H9 (cell line): ENCODE results near the gene PIGM. TPM values are rescaled to one million over a fixed set of nuclear protein-coding genes. Genes with fewer than 3 reads are reported as not detected.

Experiments used
- DNase-seq: peaks from one replicate; pipeline ENCODE4 v3.0.0-alpha.2; 2017
- H2AFZ ChIP-seq: one replicate; pipeline ENCODE4 v1.6.1; 2013; ENCODE audit warnings: mild to moderate bottlenecking, low read length, control low read depth, moderate library complexity
- H2AK5ac ChIP-seq: 2 replicates; pipeline ENCODE4 v1.6.1; 2013; ENCODE audit warnings: low read length, control low read depth, mixed read lengths; ENCODE audit not compliant: insufficient read length
- H2BK120ac ChIP-seq: one replicate; pipeline ENCODE4 v1.6.1; 2013; ENCODE audit warnings: low read depth, mild to moderate bottlenecking, low read length, control low read depth, inconsistent platforms; ENCODE audit not compliant: poor library complexity, severe bottlenecking
- H2BK12ac ChIP-seq: 2 replicates; pipeline ENCODE4 v1.6.1; 2013; ENCODE audit warnings: low read length, control low read depth, mixed read lengths, low read depth; ENCODE audit not compliant: insufficient read length
- H2BK15ac ChIP-seq: 2 replicates; pipeline ENCODE4 v1.6.1; 2013; ENCODE audit warnings: low read depth, low read length, control low read depth
- H2BK20ac ChIP-seq: one replicate; pipeline ENCODE4 v1.6.1; 2013; ENCODE audit warnings: low read depth, mild to moderate bottlenecking, low read length, control low read depth, inconsistent platforms; ENCODE audit not compliant: poor library complexity, severe bottlenecking
- H2BK5ac ChIP-seq: 2 replicates; pipeline ENCODE4 v1.6.1; 2013; ENCODE audit warnings: low read length, control low read depth, mixed read lengths; ENCODE audit not compliant: insufficient read length
- H3K14ac ChIP-seq: 2 replicates; pipeline ENCODE4 v1.6.1; 2013; ENCODE audit warnings: low read length, control low read depth; ENCODE audit not compliant: insufficient read depth
- H3K18ac ChIP-seq: 2 replicates; pipeline ENCODE4 v1.6.1; 2013; ENCODE audit warnings: low read depth, mild to moderate bottlenecking, mixed read lengths, low read length, control low read depth; ENCODE audit not compliant: insufficient read length
- H3K23ac ChIP-seq: 2 replicates; pipeline ENCODE4 v1.6.1; 2013; ENCODE audit warnings: low read length, control low read depth, mixed read lengths, low read depth; ENCODE audit not compliant: insufficient read length
- H3K23me2 ChIP-seq: 2 replicates; pipeline ENCODE4 v1.6.1; 2013; ENCODE audit warnings: low read depth, mild to moderate bottlenecking, mixed read lengths, low read length, control low read depth; ENCODE audit not compliant: insufficient read length, poor library complexity, severe bottlenecking
- H3K27ac ChIP-seq: 2 replicates; pipeline ENCODE4 v1.5.1; 2013; ENCODE audit warnings: low read length, control low read depth, mixed read lengths, low read depth; ENCODE audit not compliant: insufficient read length
- H3K27me3 ChIP-seq: 2 replicates; pipeline ENCODE4 v1.6.1; 2013; ENCODE audit warnings: low read length, control low read depth, inconsistent platforms; ENCODE audit not compliant: insufficient read depth
- H3K4ac ChIP-seq: 2 replicates; pipeline ENCODE4 v1.6.1; 2013; ENCODE audit warnings: low read depth, mild to moderate bottlenecking, control low read depth, inconsistent platforms, low read length, moderate library complexity
- H3K4me1 ChIP-seq: 2 replicates; pipeline ENCODE4 v1.6.1; 2013; ENCODE audit warnings: low read length, control low read depth, inconsistent platforms; ENCODE audit not compliant: insufficient read depth
- H3K4me2 ChIP-seq: 2 replicates; pipeline ENCODE4 v1.6.1; 2013; ENCODE audit warnings: low read length, control low read depth, mixed read lengths; ENCODE audit not compliant: insufficient read length, insufficient read depth
- H3K56ac ChIP-seq: 2 replicates; pipeline ENCODE4 v1.6.1; 2013; ENCODE audit warnings: low read depth, mild to moderate bottlenecking, mixed read lengths, low read length, control low read depth; ENCODE audit not compliant: insufficient read length
- H3K79me1 ChIP-seq: 2 replicates; pipeline ENCODE4 v1.6.1; 2013; ENCODE audit warnings: low read depth, mild to moderate bottlenecking, moderate library complexity, low read length, control low read depth, inconsistent platforms; ENCODE audit not compliant: insufficient read depth, poor library complexity, severe bottlenecking
- H3K79me2 ChIP-seq: 2 replicates; pipeline ENCODE4 v1.6.1; 2013; ENCODE audit warnings: low read length, control low read depth, inconsistent platforms; ENCODE audit not compliant: insufficient read depth
- H3K9ac ChIP-seq: 2 replicates; pipeline ENCODE4 v1.6.1; 2013; ENCODE audit warnings: low read length, control low read depth, mixed read lengths; ENCODE audit not compliant: insufficient read length; ENCODE audit errors: extremely low read depth
- H3K9me3 ChIP-seq: one replicate; pipeline ENCODE4 v1.6.1; 2013; ENCODE audit warnings: low read depth, low read length, inconsistent platforms; ENCODE audit not compliant: control insufficient read depth
- H3T11ph ChIP-seq: one replicate; pipeline ENCODE4 v1.6.1; 2013; ENCODE audit warnings: mild to moderate bottlenecking, low read length, control low read depth, inconsistent platforms
- H4K20me1 ChIP-seq: one replicate; pipeline ENCODE4 v1.6.1; 2013; ENCODE audit not compliant: control insufficient read depth, insufficient read length, insufficient read depth
- H4K5ac ChIP-seq: 2 replicates; pipeline ENCODE4 v1.6.1; 2013; ENCODE audit warnings: low read depth, mild to moderate bottlenecking, mixed read lengths, low read length, control low read depth; ENCODE audit not compliant: insufficient read length
- H4K8ac ChIP-seq: replicated peaks from 2 replicates; pipeline ENCODE4 v1.6.1; 2013; ENCODE audit warnings: low read length, control low read depth, mixed read lengths, low read depth; ENCODE audit not compliant: insufficient read length
- H4K91ac ChIP-seq: 2 replicates; pipeline ENCODE4 v1.6.1; 2013; ENCODE audit warnings: low read depth, mild to moderate bottlenecking, moderate library complexity, mixed read lengths, low read length, control low read depth; ENCODE audit not compliant: insufficient read length
- H3K27ac Mint-ChIP-seq, 3 experiments: 2 replicates in 2 of 3; 3 replicates in 1 of 3; pipeline ENCODE4 v1.8.0; 2020 to 2021; ENCODE audit warnings: mixed read lengths in 3 of 3, mild to moderate bottlenecking in 1 of 3, moderate library complexity in 1 of 3
- H3K27me3 Mint-ChIP-seq: 2 replicates; pipeline ENCODE4 v1.8.0; 2021; ENCODE audit warnings: low read depth, mild to moderate bottlenecking, moderate library complexity, mixed read lengths
- H3K36me3 Mint-ChIP-seq, 3 experiments: 2 replicates in 2 of 3; 3 replicates in 1 of 3; pipeline ENCODE4 v1.8.0; 2020 to 2021; ENCODE audit warnings: low read depth in 3 of 3, mixed read lengths in 3 of 3; ENCODE audit not compliant: insufficient read depth in 1 of 3
- H3K4me1 Mint-ChIP-seq, 2 experiments: 2 replicates each; pipeline ENCODE4 v1.8.0; 2020; ENCODE audit warnings: mixed read lengths in 2 of 2
- H3K4me3 Mint-ChIP-seq, 2 experiments: 2 replicates in 1 of 2; 3 replicates in 1 of 2; pipeline ENCODE4 v1.8.0; 2020 to 2021; ENCODE audit warnings: mild to moderate bottlenecking in 2 of 2, mixed read lengths in 2 of 2, moderate library complexity in 1 of 2
- H3K9me3 Mint-ChIP-seq, 2 experiments: 2 replicates in 1 of 2; 3 replicates in 1 of 2; pipeline ENCODE4 v1.8.0; 2020; ENCODE audit warnings: mild to moderate bottlenecking in 2 of 2, mixed read lengths in 2 of 2, moderate library complexity in 1 of 2
- WGBS: extraction: QIAGEN DNeasy Blood & Tissue Kit; methylation state at CpG from one replicate; pipeline ENCODE4 v1.1.7; 2013; ENCODE audit warnings: missing lambda C conversion rate, low lambda C conversion rate, mixed read lengths; ENCODE audit not compliant: insufficient read length; ENCODE audit errors: extremely low coverage; 5-methylcytosine and 5-hydroxymethylcytosine counted together
- total RNA-seq: library from RNA; stranded (reverse); gene quantifications from 2 replicates; pipeline ENCODE4 v1.2.1, GENCODE V29; 2021
- TF ChIP-seq, protein P1 (sequence below): fragments of 200-600 bp; sonication (generic); conservative IDR thresholded peaks from 3 replicates; pipeline ENCODE4 v1.8.0; 2021; ENCODE audit warnings: antibody characterized with exemption, mild to moderate bottlenecking

The PIGM gene
- total RNA-seq, 1 experiment from 2014 or later, result 5.9 TPM

- H3K9ac ChIP-seq, result no peak overlapping the region
- H3K56ac ChIP-seq, result no peak overlapping the region
- no peak overlapping the region for H3K4ac ChIP-seq
- no peak for DNase-seq
- Mint-ChIP-seq H3K27ac (no peak overlapping the region; a peak in 1 of 7 replicates), H3K36me3 (no peaks in the 10 kb centered on the region), H3K4me1 (no peaks in the 10 kb centered on the region), H3K27me3 (peaks cover 15% of the 10 kb centered on the region), H3K9me3 (no peaks in the 10 kb centered on the region), H3K4me3 (no peak overlapping the region)
- no peak overlapping the region for H3K4me2 ChIP-seq
- H2BK12ac ChIP-seq, result no peak overlapping the region
- no peak overlapping the region for H2BK15ac ChIP-seq
- no peak overlapping the region for H2AK5ac ChIP-seq
- no peak overlapping the region for H2BK5ac ChIP-seq
- no peaks in the 10 kb centered on the region; the same call in 1 of the 2 replicates for H3K27me3 ChIP-seq
- H3K23ac ChIP-seq, result no peak overlapping the region
- H3K18ac ChIP-seq, result no peak overlapping the region
- H2BK20ac ChIP-seq, result no peak overlapping the region
- H3K27ac ChIP-seq, result no peak overlapping the region
- no peaks in the 10 kb centered on the region for H4K20me1 ChIP-seq
- H2BK120ac ChIP-seq, result no peak overlapping the region
- no peak overlapping the region for H3T11ph ChIP-seq
- H4K5ac ChIP-seq, result no peak overlapping the region
- H3K79me2 ChIP-seq, result no peaks in the 10 kb centered on the region
- no peak overlapping the region for H4K91ac ChIP-seq
- no peaks in the 10 kb centered on the region for H3K4me1 ChIP-seq
- TF ChIP-seq, protein P1, sequence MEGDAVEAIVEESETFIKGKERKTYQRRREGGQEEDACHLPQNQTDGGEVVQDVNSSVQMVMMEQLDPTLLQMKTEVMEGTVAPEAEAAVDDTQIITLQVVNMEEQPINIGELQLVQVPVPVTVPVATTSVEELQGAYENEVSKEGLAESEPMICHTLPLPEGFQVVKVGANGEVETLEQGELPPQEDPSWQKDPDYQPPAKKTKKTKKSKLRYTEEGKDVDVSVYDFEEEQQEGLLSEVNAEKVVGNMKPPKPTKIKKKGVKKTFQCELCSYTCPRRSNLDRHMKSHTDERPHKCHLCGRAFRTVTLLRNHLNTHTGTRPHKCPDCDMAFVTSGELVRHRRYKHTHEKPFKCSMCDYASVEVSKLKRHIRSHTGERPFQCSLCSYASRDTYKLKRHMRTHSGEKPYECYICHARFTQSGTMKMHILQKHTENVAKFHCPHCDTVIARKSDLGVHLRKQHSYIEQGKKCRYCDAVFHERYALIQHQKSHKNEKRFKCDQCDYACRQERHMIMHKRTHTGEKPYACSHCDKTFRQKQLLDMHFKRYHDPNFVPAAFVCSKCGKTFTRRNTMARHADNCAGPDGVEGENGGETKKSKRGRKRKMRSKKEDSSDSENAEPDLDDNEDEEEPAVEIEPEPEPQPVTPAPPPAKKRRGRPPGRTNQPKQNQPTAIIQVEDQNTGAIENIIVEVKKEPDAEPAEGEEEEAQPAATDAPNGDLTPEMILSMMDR, result no peak
- H4K8ac ChIP-seq, result no peak overlapping the region
- no peaks in the 10 kb centered on the region for H3K23me2 ChIP-seq
- no peaks in the 10 kb centered on the region for H3K79me1 ChIP-seq
- WGBS, result no CpG with 5 or more reads among the region's 1 CpG
- no peak overlapping the region for H2AFZ ChIP-seq
- H3K9me3 ChIP-seq, result no peaks in the 10 kb centered on the region
- H3K14ac ChIP-seq, result no peak overlapping the region
Measured at GRCh38 chr1:160040476-160040875, 8.7 kb upstream of the PIGM start.
